ENCODE measurements around the gene METTL21C. TPM values are rescaled to one million over a fixed set of nuclear protein-coding genes. Genes with fewer than 3 reads are reported as not detected.

METTL21C gene
- total RNA-seq, 1 donor = not detected

GRCh38 chr13:102643656-102644055, 51.2 kb downstream of the METTL21C start:
- H3K36me3 ChIP-seq (ENCODE audit: insufficient read depth, low read length) = peaks cover 65% of the 10 kb centered on the region
- H3K27me3 ChIP-seq (ENCODE audit: insufficient read depth, low read length) = no peaks in the 10 kb centered on the region
- no peak overlapping the region for H3K27ac ChIP-seq (ENCODE audit: low read depth, low read length)
- no peaks in the 10 kb centered on the region for H3K4me1 ChIP-seq (ENCODE audit: insufficient read depth, low read length)
- H3K4me2 ChIP-seq (ENCODE audit: insufficient read depth, low read length) = no peak overlapping the region
- no peaks in the 10 kb centered on the region for H3K79me2 ChIP-seq (ENCODE audit: insufficient read depth, low read length)
- DNase-seq (ENCODE audit: insufficient read length, low spot score, missing footprints) = no peak
- H2AFZ ChIP-seq (ENCODE audit: low read length) = no peak overlapping the region
- no peaks in the 10 kb centered on the region for H4K20me1 ChIP-seq (ENCODE audit: insufficient read depth, low read length)
- TF ChIP-seq CTCF (IDR thresholded peaks at IDR 0.05; ENCODE audit: extremely low read depth, low read depth, low read length) = no peak
- no peaks in the 10 kb centered on the region for H3K9me3 ChIP-seq (ENCODE audit: low read depth, low read length)
- H3K4me3 ChIP-seq (ENCODE audit: insufficient read depth, low read length) = no peak overlapping the region

GRCh38 chr13:102642475-102642874, 52.4 kb downstream of the METTL21C start:
- H3K4me2 ChIP-seq (ENCODE audit: insufficient read depth, low read length) = no peak overlapping the region
- no peaks in the 10 kb centered on the region for H4K20me1 ChIP-seq (ENCODE audit: insufficient read depth, low read length)
- no peaks in the 10 kb centered on the region for H3K79me2 ChIP-seq (ENCODE audit: insufficient read depth, low read length)
- TF ChIP-seq CTCF (IDR thresholded peaks at IDR 0.05; ENCODE audit: extremely low read depth, low read depth, low read length) = no peak
- no peaks in the 10 kb centered on the region for H3K9me3 ChIP-seq (ENCODE audit: low read depth, low read length)
- no peaks in the 10 kb centered on the region for H3K27me3 ChIP-seq (ENCODE audit: insufficient read depth, low read length)
- no peak overlapping the region for H3K27ac ChIP-seq (ENCODE audit: low read depth, low read length)
- no peak overlapping the region for H2AFZ ChIP-seq (ENCODE audit: low read length)
- no peak for DNase-seq (ENCODE audit: insufficient read length, low spot score, missing footprints)
- no peak overlapping the region for H3K4me3 ChIP-seq (ENCODE audit: insufficient read depth, low read length)
- no peaks in the 10 kb centered on the region for H3K4me1 ChIP-seq (ENCODE audit: insufficient read depth, low read length)
- peaks cover 72% of the 10 kb centered on the region for H3K36me3 ChIP-seq (ENCODE audit: insufficient read depth, low read length)

- Histone ChIP-seq H3K4me2 (ENCODE audit: insufficient read depth, low read length) (no peak overlapping the region), H3K36me3 (ENCODE audit: insufficient read depth, low read length) (peaks cover 72% of the 10 kb centered on the region), H4K20me1 (ENCODE audit: insufficient read depth, low read length) (no peaks in the 10 kb centered on the region), H3K27me3 (ENCODE audit: insufficient read depth, low read length) (no peaks in the 10 kb centered on the region), H3K4me3 (ENCODE audit: insufficient read depth, low read length) (no peak overlapping the region), H3K27ac (ENCODE audit: low read depth, low read length) (no peak overlapping the region), H3K9me3 (ENCODE audit: low read depth, low read length) (no peaks in the 10 kb centered on the region), H3K4me1 (ENCODE audit: insufficient read depth, low read length) (no peaks in the 10 kb centered on the region), H2AFZ (ENCODE audit: low read length) (no peak overlapping the region), H3K79me2 (ENCODE audit: insufficient read depth, low read length) (no peaks in the 10 kb centered on the region)
- TF ChIP-seq CTCF (IDR thresholded peaks at IDR 0.05; ENCODE audit: extremely low read depth, low read depth, low read length) = no peak
- DNase-seq (ENCODE audit: insufficient read length, low spot score, missing footprints) = no peak
Measured at GRCh38 chr13:102642029-102642428, 52.8 kb downstream of the METTL21C start.

GRCh38 chr13:102638741-102639140, 56.1 kb downstream of the METTL21C start:
- H3K36me3 ChIP-seq (ENCODE audit: insufficient read depth, low read length) = peaks cover 75% of the 10 kb centered on the region
- no peaks in the 10 kb centered on the region for H4K20me1 ChIP-seq (ENCODE audit: insufficient read depth, low read length)
- H3K4me1 ChIP-seq (ENCODE audit: insufficient read depth, low read length) = no peaks in the 10 kb centered on the region
- no peak overlapping the region for H3K27ac ChIP-seq (ENCODE audit: low read depth, low read length)
- H3K4me3 ChIP-seq (ENCODE audit: insufficient read depth, low read length) = no peak overlapping the region
- DNase-seq (ENCODE audit: insufficient read length, low spot score, missing footprints) = no peak
- TF ChIP-seq CTCF (IDR thresholded peaks at IDR 0.05; ENCODE audit: extremely low read depth, low read depth, low read length) = no peak
- no peak overlapping the region for H2AFZ ChIP-seq (ENCODE audit: low read length)
- no peaks in the 10 kb centered on the region for H3K27me3 ChIP-seq (ENCODE audit: insufficient read depth, low read length)
- H3K4me2 ChIP-seq (ENCODE audit: insufficient read depth, low read length) = no peak overlapping the region
- H3K79me2 ChIP-seq (ENCODE audit: insufficient read depth, low read length) = no peaks in the 10 kb centered on the region
- H3K9me3 ChIP-seq (ENCODE audit: low read depth, low read length) = no peaks in the 10 kb centered on the region

Other genes with a start within 250 kb of the METTL21C start
- gene TPP2, start 98.1 kb downstream of the METTL21C start, total RNA-seq = 57.5 and 58.9 TPM in 2 replicates
- 13.4 and 14.4 TPM in 2 replicates for gene TEX30, start 78.7 kb upstream of the METTL21C start, total RNA-seq
- gene POGLUT2, start 103.9 kb upstream of the METTL21C start, total RNA-seq = 15.9 and 18.0 TPM in 2 replicates
- 22.1 and 30.9 TPM in 2 replicates for gene BIVM, start 104.1 kb upstream of the METTL21C start, total RNA-seq
- 99.2 and 103 TPM in 2 replicates for gene ERCC5, start 151.0 kb upstream of the METTL21C start, total RNA-seq